SHP77 treated with DMSO at 0.1 percent for 48 hours (cell line): ENCODE measurements around the gene LRRC49.
"Not testable (repeated sequence)": the region's sequence is repeated elsewhere in the genome, so short reads cannot be mapped to it uniquely, and the experiment has no call there.

ENCODE experiments used
- DNase-seq: peaks from one replicate; lab custom pipeline; 2025; lab: John Stamatoyannopoulos, UW

LRRC49 gene

DNA sequence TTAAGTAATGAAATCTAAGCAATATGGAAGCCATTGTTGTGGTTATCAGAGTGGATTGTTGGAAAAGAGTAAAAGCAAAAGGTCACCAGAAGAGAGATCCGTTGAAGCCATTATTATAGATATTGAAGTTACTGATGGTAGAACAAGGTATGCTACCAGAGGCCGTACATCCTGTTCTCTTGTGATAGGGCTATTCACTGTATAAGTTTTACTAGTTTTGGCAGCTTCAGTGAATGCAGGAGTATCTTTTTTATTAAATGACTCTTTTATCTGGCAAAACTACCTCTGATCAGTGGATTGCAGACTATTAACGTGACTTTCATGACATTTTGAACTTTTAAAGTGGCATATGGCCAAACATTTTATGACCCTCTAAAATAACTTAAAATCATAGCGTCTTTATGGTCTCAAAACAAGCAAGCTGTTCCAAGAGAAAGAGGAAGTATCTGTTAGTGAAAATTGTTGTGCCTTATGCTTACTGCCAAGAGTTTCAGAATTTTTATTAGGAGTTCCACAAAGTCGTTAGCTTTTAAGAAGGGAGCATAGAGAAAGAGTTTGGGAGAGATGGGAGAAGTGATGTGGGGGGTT is 102.9 kb downstream of the LRRC49 start:
- DNase-seq, result no peak

DNA sequence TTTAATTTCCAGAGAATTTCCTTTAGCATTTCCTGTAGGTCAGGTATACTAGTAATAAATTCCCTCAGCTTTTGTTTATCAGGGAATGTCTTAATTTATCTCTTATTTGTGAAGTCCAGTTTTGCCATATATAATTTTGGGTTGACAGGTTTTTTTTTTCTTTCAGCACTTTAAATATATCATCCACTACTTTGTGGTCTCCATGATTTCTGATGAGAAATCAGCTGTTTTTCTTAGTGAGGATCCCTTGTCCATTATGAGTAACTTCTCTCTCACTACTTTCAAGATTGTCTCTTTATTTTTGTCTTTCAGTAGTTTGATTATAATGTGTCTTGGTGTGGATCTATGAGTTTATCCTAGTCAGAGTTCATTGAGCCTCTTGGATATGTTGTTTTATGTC is 105.7 kb downstream of the LRRC49 start:
- no peak for DNase-seq

DNA sequence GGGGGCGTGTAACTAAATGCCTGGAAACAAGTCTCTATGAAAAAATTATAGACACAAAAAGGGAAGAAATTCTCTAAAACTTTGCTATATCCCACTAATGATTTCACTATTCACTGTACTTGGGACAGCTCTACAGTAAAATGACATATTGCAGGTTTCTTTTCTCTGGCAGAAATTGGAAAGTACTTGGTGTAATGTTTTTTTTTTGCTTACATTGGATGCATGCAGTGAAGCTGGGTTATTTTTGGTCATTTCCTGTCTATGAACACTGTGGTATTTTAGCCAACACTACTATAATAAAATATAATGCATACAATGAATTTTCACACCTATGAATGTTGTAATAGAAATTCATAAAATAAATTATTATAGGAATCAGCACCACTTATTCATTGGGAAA is 109.7 kb downstream of the LRRC49 start:
- no peak for DNase-seq

GRCh38 chr15:71003319-71003718 is 110.7 kb downstream of the LRRC49 start:
- no peak for DNase-seq

- DNase-seq, result not testable (repeated sequence)
These were observed 111.9 kb downstream of the LRRC49 start for GRCh38 chr15:71004506-71004905.

DNA sequence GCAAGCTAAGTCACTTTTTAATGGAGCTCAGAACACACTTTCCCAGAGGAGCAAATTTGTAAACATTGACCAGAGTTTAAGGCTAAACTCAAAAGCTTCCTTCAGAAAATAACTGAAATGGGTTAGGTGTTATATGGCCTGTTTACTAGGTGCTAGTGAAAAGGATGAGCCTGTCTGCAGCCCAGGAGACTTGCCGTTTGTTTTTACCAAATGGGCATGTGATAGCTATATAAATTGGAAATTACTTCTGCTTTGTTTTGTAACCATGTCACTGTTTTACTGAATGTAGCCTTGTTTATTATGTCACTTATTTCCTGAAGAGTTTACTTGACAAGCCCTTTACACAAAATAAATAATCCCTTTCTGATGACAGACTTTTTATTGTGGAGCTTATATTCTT is 113.3 kb downstream of the LRRC49 start:
- DNase-seq, result no peak

DNA sequence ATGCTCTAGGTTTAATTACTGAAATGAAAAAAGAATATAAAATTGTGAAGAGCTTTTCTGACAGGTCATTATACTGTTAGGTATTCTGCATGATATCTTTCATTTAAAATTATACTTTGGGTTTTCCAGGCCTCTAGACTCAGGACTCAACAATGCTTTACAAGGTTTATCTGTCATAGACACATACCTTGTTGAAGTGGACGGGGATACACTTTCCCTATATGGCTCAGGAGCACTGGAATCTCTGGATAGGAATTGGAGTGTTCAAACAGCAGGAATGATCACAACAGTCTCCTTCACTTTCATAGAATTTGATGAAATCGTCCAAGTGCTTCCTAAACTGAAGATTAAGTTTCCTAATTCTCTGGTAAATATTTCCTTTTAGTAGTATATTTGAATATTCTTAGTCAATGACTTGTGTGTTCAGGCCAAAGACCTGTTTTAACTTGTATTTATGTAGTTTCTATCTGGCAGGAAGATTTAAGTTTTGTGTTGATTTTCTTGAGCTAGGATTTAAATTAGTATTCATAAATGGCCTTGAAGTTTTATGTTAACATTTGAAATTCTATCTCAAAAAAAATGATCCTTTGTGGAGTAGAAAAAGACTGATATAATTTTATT is 115.7 kb downstream of the LRRC49 start:
- DNase-seq, result no peak

- DNase-seq, result no peak
These were observed 117.8 kb downstream of the LRRC49 start for GRCh38 chr15:71010472-71010871.

GRCh38 chr15:71010997-71011396 is 118.4 kb downstream of the LRRC49 start:
- no peak for DNase-seq

DNA sequence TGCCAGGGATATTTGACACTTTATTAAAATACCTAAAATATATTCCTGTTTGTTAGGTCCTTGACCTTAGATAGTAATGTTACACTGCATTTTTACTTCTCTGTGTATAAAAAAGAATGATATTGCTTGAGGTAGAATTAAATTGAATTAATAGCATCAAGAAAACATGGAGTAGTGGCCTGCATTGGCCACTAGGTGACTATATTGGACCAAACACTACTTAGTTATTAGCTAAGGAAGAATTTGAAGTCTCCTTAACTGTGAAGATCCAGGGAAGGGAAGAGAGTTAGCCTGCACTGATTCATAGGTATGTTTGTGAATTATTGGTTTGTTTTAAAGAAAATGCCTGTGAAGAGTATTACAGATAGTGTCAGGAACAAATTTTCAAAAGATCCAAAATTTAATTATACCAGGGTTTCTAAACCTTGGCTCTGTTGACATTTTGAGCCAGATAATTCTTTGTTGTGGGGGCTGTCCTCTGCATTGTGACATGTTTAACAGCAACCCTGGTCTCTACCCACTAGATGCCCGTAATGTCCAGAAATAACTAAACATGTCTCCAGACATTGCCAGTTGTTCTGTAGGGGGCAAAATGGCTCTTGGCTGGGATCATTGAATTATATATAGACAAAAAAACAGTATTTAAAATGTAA is 119.0 kb downstream of the LRRC49 start:
- DNase-seq, result no peak

DNA sequence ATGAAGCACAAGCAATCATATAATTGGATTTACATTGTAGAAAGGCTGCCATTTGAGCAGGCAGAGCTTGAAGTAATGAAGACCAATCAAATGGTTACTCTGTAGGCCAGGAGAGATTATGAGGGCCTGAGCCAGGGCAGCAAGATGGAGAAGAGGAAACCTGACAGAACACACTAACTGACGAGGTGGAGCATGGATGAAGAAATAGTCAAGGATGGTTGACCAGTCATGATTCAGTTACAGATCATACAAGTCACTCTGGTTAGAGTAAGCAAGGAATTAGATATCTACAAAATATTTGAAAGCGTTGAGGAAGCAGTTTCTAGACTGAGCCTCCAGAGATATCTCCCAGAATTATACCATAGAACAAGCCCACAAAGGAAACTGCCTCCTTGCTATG is 120.8 kb downstream of the LRRC49 start:
- no peak for DNase-seq

DNA sequence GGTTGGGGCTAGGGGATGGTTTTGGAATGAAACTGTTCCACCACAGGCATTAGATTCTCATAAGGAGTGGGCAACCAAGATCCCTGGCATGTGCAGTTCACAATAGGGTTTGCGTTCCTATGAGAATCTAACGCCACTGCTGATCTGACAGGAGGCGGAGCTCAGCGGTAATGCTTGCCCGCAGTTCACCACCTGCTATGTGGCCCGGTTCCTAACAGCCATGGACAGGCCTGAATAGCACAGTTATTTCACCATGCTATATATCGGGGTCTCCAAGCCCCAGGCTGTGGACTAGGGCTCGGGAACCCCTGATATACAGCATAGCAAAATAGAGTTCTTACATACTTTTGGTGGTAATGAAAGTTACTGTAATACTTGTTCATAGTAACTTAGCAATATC is 122.7 kb downstream of the LRRC49 start:
- no peak for DNase-seq

GRCh38 chr15:71031232-71031631 is 138.6 kb downstream of the LRRC49 start:
- not testable (repeated sequence) for DNase-seq

DNA sequence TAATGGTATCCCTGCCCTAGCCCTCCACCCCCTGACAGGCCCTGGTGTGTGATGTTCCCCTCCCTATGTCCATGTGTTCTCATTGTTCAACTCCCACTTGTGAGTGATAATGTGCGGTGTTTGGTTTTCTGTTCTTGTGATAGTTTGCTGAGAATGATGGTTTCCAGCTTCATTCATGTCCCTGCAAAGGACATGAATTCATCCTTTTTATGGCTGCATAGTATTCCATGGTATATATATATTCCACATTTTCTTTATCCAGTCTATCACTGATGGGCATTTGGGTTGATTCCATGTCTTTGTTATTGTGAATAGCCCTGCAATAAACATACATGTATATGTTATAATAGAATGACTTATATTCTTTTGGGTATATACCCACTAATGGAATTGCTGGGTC is 142.9 kb downstream of the LRRC49 start:
- not testable (repeated sequence) for DNase-seq

GRCh38 chr15:71042356-71042922 is 149.8 kb downstream of the LRRC49 start:
- DNase-seq, result no peak

GRCh38 chr15:71043373-71043772 is 150.7 kb downstream of the LRRC49 start:
- DNase-seq, result no peak

DNA sequence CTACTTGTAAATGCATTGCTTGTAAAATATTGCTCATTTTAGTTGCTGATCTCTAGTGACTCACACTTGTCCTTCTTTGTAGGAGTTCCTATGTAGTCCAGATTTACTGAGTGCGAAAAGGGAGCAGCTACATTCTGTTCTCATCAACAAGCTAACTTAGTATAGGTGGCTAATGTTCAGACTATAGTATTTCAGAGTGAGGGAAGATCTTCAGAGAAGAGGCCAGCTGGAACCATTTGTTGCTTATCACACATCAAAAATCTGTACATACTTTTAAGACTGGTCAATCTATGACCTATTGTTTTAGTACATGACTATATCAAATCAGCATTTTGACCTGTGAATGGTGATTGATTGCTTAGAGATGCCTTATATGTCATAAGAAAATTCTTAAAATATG is 151.4 kb downstream of the LRRC49 start:
- no peak for DNase-seq

GRCh38 chr15:71046146-71046545 is 153.5 kb downstream of the LRRC49 start:
- not testable (repeated sequence) for DNase-seq

DNA sequence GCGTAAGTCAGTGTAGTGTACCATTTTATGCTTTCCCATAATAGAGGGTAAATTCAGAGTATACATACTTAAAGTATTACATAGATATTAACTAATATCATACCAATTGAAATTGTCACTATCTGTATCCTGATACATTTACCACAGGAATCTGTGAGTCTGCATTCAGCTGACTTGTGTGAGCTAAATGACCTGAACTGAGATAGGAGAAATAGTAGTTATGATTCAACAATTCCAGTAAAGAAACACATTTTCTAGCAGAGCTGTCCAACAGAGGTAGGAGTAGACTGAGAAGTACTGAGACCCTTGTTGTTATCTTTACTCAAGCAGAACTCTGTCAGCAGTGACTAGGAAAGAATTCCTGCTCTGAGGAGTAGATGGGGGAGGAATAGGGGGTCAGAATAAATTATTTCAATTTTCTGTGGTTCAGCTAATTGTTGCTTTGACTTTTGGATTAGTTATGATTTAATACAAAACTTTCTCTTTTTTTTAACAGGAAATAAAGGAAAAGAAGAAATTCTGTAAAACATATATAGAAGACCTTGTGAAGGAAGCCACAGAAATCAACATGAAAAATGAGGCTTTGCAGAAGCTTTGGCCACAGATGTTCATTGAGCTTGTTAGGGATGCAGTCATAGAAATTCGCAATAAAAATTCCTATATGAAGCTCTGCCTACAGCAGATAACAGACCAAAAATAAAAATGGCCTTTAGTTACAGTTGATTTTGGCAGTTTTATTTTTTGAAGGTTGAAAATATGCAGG is 156.5 kb downstream of the LRRC49 start:
- no peak for DNase-seq

- DNase-seq, result no peak
These were observed 157.2 kb downstream of the LRRC49 start for GRCh38 chr15:71049706-71050422.

GRCh38 chr15:71050461-71050860 is 157.8 kb downstream of the LRRC49 start:
- DNase-seq, result no peak

DNA sequence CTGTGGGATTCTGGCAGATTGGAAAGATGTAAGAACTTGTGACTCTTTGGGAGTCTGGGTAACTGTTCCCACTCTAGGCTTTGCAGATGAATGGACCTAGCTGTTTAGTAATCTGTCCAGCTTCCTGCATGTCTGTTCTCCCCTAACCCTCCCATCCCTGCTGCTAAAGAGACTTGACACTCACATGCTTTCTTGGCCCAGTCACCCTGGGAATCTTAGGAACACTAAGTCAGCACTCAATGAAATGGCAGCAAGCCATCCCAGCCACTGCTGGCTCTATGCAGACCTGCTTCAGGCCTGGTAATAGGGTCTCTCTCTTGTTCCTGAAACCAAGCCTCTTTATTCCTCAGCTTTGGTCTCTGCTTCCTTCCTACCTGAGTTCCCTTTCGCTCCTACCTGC is 158.9 kb downstream of the LRRC49 start:
- no peak for DNase-seq
